ENCODE measurements around the gene RRM2. TPM values are rescaled to one million over a fixed set of nuclear protein-coding genes. Genes with fewer than 3 reads are reported as not detected.

The RRM2 gene
- total and polyA plus RNA-seq, 2 donors (not counting 1 experiment from before 2014, with no cell fraction given): 6.1 to 36.3 TPM

- Histone ChIP-seq H3K4me1 (ENCODE audit: control insufficient read depth, extremely low read depth, insufficient read depth, low read length) (no peaks in the 10 kb centered on the region), H3K36me3 (ENCODE audit: control insufficient read depth, insufficient read depth, low read length) (no peaks in the 10 kb centered on the region), H3K9ac (ENCODE audit: insufficient read depth, low read length) (no peak overlapping the region), H2AFZ (ENCODE audit: low read length) (no peak overlapping the region), H3K4me2 (ENCODE audit: extremely low read depth, insufficient read depth, low read length) (no peak overlapping the region), H3K4me3 (replicated peaks in 1 of 4; ENCODE audit: control extremely low read depth in 1 of 4, insufficient read depth in 1 of 4, low read depth in 3 of 4, low read length in 4 of 4) (no peak overlapping the region), H3K79me2 (ENCODE audit: control insufficient read depth, insufficient read depth, low read length) (no peaks in the 10 kb centered on the region), H3K27me3 (ENCODE audit: control insufficient read depth, insufficient read depth, low read length) (peaks cover 36% of the 10 kb centered on the region), H4K20me1 (ENCODE audit: control insufficient read depth, extremely low read depth, insufficient read depth, low read length) (no peaks in the 10 kb centered on the region), H3K9me3 (ENCODE audit: control insufficient read depth, insufficient read depth, low read depth, low read length) (no peaks in the 10 kb centered on the region), H3K27ac (ENCODE audit: insufficient read depth, low read length) (no peak overlapping the region)
- no peak for TF ChIP-seq EZH2 (IDR thresholded peaks at IDR 0.05; ENCODE audit: low read length, missing control alignments)
- no peak for TF ChIP-seq CTCF (conservative IDR thresholded peaks at IDR 0.05 in 1 of 2, IDR thresholded peaks at IDR 0.05 in 1 of 2; ENCODE audit: low read depth in 1 of 2, low read length in 2 of 2)
- DNase-seq (ENCODE audit: low read depth in 2 of 2): no peak
Observed at GRCh38 chr2:10085668-10086059, 36.9 kb upstream of the RRM2 start.

- Histone ChIP-seq H3K79me2 (ENCODE audit: control insufficient read depth, insufficient read depth, low read length) (no peaks in the 10 kb centered on the region), H3K4me3 (replicated peaks in 1 of 4; ENCODE audit: control extremely low read depth in 1 of 4, insufficient read depth in 1 of 4, low read depth in 3 of 4, low read length in 4 of 4) (no peak overlapping the region), H3K27me3 (ENCODE audit: control insufficient read depth, insufficient read depth, low read length) (peaks cover 40% of the 10 kb centered on the region), H3K4me1 (ENCODE audit: control insufficient read depth, extremely low read depth, insufficient read depth, low read length) (no peaks in the 10 kb centered on the region), H3K36me3 (ENCODE audit: control insufficient read depth, insufficient read depth, low read length) (no peaks in the 10 kb centered on the region), H3K9me3 (ENCODE audit: control insufficient read depth, insufficient read depth, low read depth, low read length) (no peaks in the 10 kb centered on the region), H2AFZ (ENCODE audit: low read length) (no peak overlapping the region), H3K27ac (ENCODE audit: insufficient read depth, low read length) (no peak overlapping the region), H3K4me2 (ENCODE audit: extremely low read depth, insufficient read depth, low read length) (no peak overlapping the region), H3K9ac (ENCODE audit: insufficient read depth, low read length) (no peak overlapping the region), H4K20me1 (ENCODE audit: control insufficient read depth, extremely low read depth, insufficient read depth, low read length) (no peaks in the 10 kb centered on the region)
- no peak for DNase-seq (ENCODE audit: low read depth in 2 of 2)
- no peak for TF ChIP-seq EZH2 (IDR thresholded peaks at IDR 0.05; ENCODE audit: low read length, missing control alignments)
- TF ChIP-seq CTCF (conservative IDR thresholded peaks at IDR 0.05 in 1 of 2, IDR thresholded peaks at IDR 0.05 in 1 of 2; ENCODE audit: low read depth in 1 of 2, low read length in 2 of 2): no peak
Observed at GRCh38 chr2:10086950-10087349, 35.6 kb upstream of the RRM2 start.

- H3K4me2 ChIP-seq (ENCODE audit: extremely low read depth, insufficient read depth, low read length): no peak overlapping the region
- H2AFZ ChIP-seq (ENCODE audit: low read length): no peak overlapping the region
- no peak for TF ChIP-seq CTCF (conservative IDR thresholded peaks at IDR 0.05 in 1 of 2, IDR thresholded peaks at IDR 0.05 in 1 of 2; ENCODE audit: low read depth in 1 of 2, low read length in 2 of 2)
- TF ChIP-seq EZH2 (IDR thresholded peaks at IDR 0.05; ENCODE audit: low read length, missing control alignments): no peak
- H3K79me2 ChIP-seq (ENCODE audit: control insufficient read depth, insufficient read depth, low read length): no peaks in the 10 kb centered on the region
- peaks cover 40% of the 10 kb centered on the region for H3K27me3 ChIP-seq (ENCODE audit: control insufficient read depth, insufficient read depth, low read length)
- H3K4me1 ChIP-seq (ENCODE audit: control insufficient read depth, extremely low read depth, insufficient read depth, low read length): no peaks in the 10 kb centered on the region
- H3K27ac ChIP-seq (ENCODE audit: insufficient read depth, low read length): no peak overlapping the region
- H3K9me3 ChIP-seq (ENCODE audit: control insufficient read depth, insufficient read depth, low read depth, low read length): no peaks in the 10 kb centered on the region
- no peak overlapping the region for H3K9ac ChIP-seq (ENCODE audit: insufficient read depth, low read length)
- no peaks in the 10 kb centered on the region for H3K36me3 ChIP-seq (ENCODE audit: control insufficient read depth, insufficient read depth, low read length)
- no peak overlapping the region for H3K4me3 ChIP-seq (replicated peaks in 1 of 4; ENCODE audit: control extremely low read depth in 1 of 4, insufficient read depth in 1 of 4, low read depth in 3 of 4, low read length in 4 of 4)
- no peaks in the 10 kb centered on the region for H4K20me1 ChIP-seq (ENCODE audit: control insufficient read depth, extremely low read depth, insufficient read depth, low read length)
- DNase-seq (ENCODE audit: low read depth in 2 of 2): no peak
Observed at GRCh38 chr2:10087360-10087759, 35.2 kb upstream of the RRM2 start.
